Superior temporal gyrus (tissue), 1 donor: ENCODE results near the gene PAEP.

Source experiments
- DNase-seq: peaks from one replicate; pipeline ENCODE4 v3.0.0-alpha.2; 2016; ENCODE audit errors: extremely low spot score

Gene PAEP

DNA sequence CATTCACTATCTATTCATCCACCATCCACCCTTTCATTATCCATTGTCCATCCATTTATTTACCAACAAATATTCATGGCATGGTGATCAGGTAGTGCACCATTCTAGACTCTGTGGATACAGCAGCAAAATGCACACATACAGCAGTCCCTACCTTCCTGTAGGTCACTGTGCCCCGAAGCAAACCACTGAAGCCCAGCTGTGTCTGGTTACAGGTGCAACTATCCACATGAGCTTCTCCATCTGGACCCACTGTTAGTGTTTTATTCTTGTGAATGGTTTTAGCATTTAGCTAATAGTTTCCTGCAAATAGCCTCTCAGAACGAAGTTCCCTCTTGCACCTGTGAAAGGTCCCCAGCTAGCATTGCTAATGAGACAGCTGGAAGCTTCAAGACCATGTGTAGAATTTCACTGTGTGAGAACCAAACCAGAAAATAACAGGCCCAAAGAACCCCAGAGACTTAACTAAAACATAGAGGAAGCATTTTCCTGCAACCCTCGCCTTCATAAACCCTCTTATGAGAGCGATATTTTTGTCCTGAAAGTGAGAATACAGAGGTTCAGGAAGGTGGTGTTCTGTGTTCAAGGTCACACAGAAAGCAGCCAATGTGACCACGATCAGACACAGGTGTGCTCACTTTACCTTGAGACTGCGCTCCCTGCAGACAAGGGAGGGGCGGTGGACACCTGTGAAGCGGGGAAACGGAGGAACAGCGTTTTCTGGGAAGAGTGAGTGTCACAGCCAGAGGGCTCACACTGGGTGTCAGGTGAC, 18.5 kb downstream of the PAEP start:
- no peak for DNase-seq

DNA sequence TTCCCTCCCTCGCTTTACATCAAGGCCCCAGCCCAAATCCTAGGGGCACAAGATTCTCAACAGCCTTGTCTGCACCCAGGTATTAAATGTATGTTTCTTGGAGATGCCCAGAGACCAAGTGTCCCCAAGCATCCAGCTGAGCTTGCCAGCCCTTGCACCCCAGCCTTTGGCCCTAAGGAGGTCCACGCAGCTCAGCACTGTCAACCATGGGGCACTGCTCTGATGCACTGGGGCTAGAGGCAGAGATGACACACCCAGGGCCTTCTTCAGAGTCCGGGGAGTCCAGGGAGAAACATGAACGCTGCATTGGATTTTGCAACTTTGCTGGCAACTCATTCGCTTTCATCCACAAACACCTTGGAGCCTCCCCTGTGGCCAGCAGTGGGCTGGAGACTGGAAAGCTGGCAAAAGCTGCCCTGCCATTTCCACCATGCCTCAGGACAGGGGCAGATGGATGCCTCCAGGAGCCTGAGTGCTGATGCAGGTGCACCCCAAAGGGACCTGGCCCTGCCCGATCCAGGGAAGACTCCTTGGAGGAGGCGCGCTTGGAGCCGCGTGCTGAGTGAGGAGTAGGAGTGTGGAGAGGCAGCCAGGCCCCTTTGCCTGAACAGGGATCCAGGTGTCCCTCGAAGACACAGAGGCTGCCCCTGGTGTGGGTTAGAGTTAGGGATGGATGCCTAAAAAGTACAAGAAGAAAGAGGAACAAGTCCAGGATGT, 19.3 kb downstream of the PAEP start:
- DNase-seq, result no peak

DNA sequence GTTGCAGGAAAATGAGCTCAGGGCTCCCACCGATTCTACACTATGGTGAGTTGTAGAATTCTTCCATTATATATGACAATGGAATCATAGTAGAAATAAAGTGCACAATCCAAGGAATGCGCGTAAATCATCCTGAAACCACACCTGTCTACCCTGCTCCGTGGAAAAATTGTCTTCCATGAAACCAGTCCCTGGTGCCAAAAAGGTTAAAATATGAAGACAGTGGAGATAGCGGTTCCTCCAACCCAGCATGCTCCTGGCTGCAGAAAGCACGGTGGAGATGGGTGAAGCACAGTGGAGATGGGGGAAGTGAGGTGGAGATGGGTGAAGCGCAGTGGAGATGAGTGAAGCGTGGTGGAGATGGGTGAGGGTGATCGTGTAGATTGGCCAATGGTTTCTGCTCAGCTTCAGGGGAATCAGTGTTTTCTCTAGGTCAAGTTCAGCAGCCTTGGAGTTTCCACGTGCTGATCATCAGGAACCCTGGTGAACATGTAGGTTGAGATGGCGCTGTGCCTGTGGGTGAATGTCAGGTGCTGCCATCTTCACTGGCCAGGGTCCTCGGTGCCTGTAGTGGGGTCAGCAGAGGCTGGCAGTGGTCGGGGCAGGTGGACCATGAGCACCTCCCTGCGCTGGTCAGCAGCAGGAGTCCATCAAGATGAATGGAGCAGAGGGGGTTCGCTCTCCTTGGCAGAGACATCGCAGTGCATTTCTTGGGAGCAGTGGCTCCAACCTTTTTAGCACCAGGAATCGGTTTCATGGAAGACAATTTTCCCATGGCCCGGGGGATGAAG, 20.3 kb downstream of the PAEP start:
- DNase-seq, result no peak

DNA sequence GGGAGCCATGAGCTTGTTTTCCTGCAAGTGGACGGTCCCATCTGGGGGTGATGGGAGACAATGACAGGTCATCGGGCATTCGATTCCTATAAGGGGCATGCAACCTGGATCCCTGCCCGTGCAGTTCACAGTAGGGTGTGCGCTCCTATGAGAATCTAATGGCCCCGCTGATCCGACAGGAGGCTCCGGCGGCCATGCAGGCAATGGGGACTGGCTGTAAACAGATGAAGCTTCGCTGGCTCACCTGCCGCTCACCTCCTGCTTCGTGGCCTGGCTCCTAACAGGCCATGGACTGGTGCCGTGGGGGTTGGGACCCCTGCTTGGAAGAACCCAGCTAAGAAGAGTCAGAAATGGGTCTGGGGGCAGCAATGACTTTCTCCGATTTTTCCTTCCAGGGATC, 21.0 kb downstream of the PAEP start:
- no peak for DNase-seq

- DNase-seq, result no peak
Observed at GRCh38 chr9:135582966-135583687, 21.6 kb downstream of the PAEP start.

DNA sequence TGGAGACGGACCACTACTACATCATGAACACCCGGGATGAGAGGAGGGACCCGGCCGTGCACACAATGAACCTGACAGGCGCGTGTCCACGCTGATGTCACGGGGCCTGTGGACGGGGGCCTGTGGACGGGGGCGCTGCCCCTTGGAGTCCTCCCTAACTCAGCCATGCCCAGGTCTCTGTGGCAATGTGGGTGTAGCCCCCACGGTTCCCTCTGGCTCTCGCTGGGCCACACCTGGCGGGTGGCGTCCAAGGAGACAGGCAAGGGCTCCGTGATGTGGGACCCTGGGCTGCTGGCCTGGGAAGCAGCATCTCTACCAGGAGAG, 22.1 kb downstream of the PAEP start:
- DNase-seq, result no peak

GRCh38 chr9:135584371-135584770, 22.8 kb downstream of the PAEP start:
- no peak for DNase-seq

GRCh38 chr9:135584934-135585333, 23.4 kb downstream of the PAEP start:
- no peak for DNase-seq

- DNase-seq, result no peak
Observed at GRCh38 chr9:135586601-135587109, 25.1 kb downstream of the PAEP start.

GRCh38 chr9:135587658-135588057, 26.1 kb downstream of the PAEP start:
- DNase-seq, result no peak

DNA sequence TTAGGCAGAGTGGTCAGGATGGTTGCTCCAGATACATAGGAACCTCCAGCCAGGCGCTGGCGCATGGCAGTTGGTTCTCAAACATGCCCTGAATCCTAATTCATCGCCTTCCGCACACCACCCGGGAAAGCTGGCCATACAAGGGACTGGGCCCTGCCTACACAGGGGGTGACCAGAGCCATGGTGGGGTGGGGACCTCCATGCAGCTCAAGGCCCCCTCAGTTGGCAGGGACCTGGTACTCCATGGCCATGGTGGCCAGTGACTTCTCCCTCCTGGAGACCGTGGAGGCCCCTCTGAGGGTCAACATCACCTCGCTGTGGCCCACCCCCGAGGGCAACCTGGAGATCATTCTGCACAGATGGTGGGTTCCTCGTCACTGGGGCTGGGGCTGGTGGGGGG, 26.8 kb downstream of the PAEP start:
- DNase-seq, result no peak

DNA sequence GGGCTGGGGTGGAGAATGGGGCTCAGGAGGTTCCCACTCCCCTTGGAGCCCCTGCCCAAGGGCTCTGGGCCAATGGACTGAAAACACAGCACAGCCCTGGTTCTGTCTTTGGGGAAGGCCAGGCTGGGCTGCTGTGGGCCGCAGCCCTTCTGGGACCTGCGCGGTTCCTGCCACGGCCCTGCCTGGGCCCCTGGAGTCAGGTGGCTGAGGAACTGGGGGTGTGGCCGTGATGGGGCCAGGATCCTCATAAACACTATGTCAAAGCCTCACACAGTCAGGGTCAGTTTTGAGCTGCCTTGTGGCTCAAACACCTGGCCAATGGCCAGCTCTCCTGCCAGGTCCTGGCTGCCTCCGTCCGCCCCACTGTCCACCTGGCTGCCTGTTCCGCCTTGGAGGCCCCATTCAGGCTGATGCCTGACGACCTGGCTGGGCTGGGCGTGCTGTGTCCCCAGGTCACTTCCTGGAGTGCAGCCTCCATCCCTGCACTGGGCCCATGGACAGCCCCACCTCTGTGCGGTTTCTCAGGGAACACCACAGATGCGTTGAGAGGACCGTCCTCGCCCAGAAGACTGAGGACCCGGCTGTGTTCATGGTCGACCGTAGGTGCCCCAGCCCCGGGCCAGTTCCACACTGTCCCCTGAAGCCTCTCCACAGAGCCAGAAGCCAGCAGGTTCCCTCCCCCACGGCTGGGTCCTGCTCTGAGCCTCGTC, 27.5 kb downstream of the PAEP start:
- no peak for DNase-seq

DNA sequence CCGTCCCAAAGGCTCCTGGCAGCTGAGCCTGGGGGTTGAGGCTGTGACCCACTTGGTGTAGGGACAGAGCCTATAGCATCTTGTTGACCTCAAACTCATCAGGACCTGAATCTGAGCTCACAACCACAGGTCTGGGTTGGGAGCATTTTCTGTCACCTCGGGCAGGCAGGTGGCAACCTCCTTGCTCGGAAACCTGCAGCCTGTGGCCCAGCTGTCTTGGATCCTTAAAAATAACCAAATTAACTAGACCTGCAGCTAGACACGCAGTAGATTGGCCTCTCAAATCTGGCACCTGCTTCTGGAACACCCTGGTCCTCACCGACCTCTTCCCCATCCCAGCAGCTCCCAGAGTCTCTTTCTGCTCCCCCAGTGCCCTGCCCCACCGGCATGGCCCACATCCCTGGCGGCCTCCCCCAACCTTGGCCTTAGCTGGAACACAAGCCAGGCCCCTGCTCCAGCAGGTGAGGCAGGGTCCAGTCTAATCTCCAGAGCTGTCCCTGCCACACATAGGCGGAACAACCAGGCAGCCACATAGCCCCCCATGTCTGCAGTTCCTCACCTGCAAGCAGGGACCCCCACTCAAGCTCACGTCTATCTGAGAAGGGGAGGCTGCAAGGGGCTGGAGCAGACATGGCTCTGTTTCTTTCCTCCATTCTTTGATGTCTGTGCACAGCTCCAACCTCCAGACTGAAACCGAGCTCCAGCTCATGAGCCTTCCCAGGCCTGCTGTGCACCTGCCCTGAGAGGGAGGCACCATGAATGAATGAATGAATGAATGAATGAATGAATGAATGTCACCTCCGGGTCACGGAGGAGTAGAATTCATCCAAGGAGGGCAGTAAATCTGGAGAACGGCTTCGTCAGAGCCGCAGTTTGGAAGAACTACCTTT, 28.3 kb downstream of the PAEP start:
- DNase-seq, result no peak

GRCh38 chr9:135590486-135591079, 29.0 kb downstream of the PAEP start:
- no peak for DNase-seq

GRCh38 chr9:135591506-135592330, 30.2 kb downstream of the PAEP start:
- DNase-seq, result no peak

DNA sequence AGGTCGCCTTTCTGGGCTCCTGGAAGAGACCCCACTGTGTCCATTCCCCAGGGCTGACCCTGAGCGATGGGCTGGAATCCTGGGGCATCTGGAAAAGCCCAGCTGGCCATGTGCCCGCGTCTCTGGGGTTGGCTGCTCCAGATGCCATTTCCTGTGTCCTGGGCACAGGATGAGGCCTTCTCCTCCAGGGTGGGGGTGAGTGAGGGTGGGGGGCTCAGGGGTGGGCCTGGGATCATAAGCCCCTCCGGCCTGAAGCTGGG, 30.7 kb downstream of the PAEP start:
- DNase-seq, result no peak

- DNase-seq, result no peak
Observed at GRCh38 chr9:135592625-135593024, 31.1 kb downstream of the PAEP start.

DNA sequence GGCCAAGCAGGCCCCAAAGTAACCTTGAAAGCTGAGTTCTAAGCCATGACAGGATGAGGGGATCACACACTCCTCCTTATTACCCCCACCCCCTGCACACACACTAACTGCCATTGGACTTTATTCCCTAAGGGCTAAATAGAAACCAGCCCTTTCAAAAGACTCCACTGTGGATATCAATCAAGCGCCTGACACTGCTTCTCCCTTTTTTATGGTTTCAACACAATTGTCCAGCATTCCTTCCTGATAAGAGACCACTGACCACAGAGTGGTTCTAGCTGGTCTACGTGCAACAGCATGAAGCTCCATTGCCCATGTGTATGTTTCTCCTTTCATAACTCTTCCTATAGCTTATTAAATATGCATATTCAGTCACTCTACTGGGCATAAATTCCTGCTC, 34.7 kb downstream of the PAEP start:
- DNase-seq, result no peak

GRCh38 chr9:135600296-135600817, 38.8 kb downstream of the PAEP start:
- no peak for DNase-seq
